NT2/D1 (cell line): ENCODE data around the gene PIP5KL1.

Experiments
- SUZ12 ChIP-seq: IDR thresholded peaks from 2 replicates; pipeline ENCODE4 v1.6.1; 2011; ENCODE audit not compliant: insufficient read length, insufficient read depth; ENCODE audit errors: extremely low read depth
- YY1 ChIP-seq: IDR thresholded peaks from 2 replicates; pipeline ENCODE4 v1.6.1; 2011; ENCODE audit not compliant: insufficient read length, insufficient read depth
- ZNF274 ChIP-seq: IDR thresholded peaks from 2 replicates; pipeline ENCODE4 v1.6.1; 2011; ENCODE audit warnings: mild to moderate bottlenecking, low read depth, low read length

DNA sequence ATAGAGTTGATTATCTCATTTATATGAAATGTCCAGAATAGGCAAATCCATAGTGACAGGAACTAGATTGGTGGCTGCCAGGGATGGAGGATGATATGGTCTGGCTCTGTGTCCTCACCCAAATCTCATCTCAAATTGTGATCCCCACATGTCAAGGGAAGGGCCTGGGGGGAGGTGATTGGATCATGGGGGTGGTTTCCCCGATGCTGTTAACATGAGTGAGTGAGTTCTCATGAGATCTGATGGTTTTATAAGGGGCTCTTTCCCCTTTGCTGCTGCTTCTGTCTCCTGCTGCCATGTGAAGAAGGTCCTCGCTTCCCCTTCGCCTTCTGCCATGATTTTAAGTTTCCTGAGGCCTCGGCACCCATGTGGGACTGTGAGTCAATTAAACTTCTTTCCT is 28.8 kb upstream of the PIP5KL1 start:
- TF ChIP-seq ZNF274 (no peak), YY1 (no peak), SUZ12 (no peak)
